HG02571 (cell line): Measurements from ENCODE around the gene SEPTIN1.

Source experiments
- ATAC-seq: cut with Tn5 transposase; IDR thresholded peaks from one replicate; pipeline ENCODE4 v1.9.1; 2021; ENCODE audit warnings: mild to moderate bottlenecking, moderate library complexity; ENCODE audit not compliant: unreplicated experiment

Gene SEPTIN1

DNA sequence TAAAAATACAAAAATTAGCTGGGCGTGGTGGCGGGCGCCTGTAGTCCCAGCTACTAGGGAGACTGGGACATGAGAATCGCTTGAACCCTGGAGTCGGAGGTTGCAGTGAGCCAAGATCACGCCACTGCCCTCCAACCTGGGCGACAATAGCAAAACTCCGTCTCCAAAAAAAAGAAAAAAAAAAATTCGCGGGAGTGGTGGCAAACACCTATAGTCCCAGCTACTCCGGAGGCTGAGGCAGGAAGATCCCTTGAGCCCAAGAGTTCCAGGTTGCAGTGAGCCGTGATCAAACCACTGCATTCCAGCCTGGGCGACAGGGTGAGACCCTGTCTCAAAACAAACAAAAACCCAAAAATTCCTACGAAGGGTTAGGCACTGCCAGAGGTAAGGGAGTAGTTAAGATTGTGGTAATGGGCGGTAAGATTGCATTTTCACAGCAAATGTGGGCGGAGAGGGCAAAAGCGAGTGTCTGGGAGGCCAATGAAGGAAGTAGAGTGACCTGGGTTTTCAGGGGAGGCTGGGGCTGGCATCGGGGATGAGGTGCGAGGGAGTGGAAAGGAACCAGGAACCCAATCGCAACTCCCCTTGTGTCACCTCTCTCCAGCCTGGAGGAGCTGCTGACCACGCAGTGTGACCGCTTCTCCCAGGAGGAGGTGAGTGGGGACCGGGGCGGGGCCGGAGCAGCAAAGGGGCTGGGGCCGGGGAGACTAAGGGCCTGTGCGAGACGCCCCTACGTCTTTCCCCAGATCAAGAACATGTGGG is 5.1 kb downstream of the SEPTIN1 start:
- ATAC-seq = no peak

GRCh38 chr16:30376461-30376902 is 5.9 kb downstream of the SEPTIN1 start:
- no peak for ATAC-seq

DNA sequence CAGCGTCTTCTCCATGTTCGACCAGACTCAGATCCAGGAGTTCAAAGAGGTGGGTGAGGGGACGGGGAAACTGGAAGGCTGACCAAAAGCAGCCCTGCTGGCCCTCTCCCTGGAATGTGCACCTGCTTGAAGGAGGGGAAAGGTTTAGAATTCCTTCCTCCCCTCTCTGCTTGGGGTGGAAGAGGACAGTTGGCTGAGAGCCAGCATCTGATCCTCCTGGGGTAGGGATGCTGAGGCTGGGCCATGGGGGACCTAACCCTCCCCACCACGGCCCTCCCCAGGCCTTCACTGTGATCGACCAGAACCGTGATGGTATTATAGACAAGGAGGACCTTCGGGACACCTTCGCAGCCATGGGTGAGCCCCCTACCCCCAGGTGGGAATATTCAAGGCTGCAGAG is 6.5 kb downstream of the SEPTIN1 start:
- ATAC-seq = no peak

DNA sequence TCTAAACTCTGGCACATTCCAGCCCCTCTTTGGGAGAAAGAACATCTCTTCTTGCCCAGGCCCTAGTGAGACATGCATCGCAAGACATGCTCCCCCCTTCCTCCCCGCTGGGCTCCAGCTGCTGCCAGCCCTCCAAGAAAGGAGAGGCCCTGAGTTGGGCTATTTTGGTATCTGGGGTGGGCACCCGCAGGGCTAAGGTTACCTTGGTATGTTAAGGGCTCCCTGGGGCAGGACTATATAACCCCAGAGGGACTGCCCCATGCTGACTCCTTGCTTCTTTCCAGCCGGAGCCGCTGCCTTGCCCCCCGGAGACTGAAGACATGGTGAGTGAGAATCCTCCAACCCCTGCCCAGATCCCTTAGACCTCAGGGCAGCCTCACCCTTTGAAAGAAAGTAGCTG is 7.8 kb downstream of the SEPTIN1 start, which contains the start of gene MYL11:
TSS of gene MYL11 (plus strand) at position 265 of the 400 bp plus-strand sequence. CDS start at position 321, 56 bp downstream.
- no peak for ATAC-seq

GRCh38 chr16:30372725-30373124 is 9.6 kb downstream of the SEPTIN1 start:
- ATAC-seq = no peak

DNA sequence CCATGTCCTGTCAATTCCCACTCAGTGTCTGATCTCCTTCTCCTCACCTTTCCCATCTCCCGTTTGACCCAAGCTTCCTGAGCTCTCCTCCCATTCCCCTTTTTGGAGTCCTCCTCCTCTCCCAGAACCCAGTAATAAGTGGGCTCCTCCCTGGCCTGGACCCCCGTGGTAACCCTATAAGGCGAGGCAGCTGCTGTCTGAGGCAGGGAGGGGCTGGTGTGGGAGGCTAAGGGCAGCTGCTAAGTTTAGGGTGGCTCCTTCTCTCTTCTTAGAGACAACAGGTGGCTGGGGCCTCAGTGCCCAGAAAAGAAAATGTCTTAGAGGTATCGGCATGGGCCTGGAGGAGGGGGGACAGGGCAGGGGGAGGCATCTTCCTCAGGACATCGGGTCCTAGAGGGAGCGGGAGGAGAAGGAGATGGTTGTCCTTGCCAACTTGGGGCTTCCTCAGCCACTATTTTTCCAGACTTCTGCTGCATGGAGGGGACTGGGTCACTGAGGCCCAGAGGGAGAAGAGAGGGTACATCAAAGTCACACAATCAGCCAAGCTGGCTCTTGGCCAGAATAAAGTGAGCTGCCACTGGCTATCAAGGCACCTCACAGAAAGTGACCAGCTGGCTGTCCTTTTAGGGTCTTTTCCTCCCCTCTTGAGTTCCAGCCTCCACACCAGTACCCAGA is 10.2 kb downstream of the SEPTIN1 start:
- ATAC-seq = no peak

DNA sequence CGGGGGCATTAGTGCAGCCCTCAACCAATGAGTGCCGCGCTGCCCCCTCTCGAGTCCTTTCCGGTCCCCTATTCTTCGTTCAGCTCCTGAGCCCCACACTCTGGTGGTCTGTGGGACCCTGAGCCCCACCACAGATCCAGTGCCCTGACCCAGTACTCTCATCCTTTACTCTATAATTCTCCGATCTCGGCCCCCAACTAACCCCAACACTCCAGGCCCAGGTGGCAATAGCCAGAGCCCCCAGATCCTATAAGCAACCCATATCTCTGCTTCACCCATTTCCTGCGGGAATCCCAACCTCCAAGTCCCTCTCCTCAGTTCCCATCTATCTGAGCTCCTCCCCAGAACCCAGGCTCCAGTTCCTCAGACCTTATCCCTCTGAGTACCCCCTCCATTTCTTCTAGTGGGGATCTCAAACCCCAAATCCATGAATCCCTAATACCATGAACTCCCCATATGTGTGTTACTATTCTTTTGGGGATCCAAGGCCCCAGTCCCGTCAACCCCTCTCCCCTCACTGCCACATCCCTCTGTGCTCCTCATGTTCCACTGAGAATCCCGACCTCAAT is 11.0 kb downstream of the SEPTIN1 start:
- ATAC-seq = no peak

- ATAC-seq = peak; percentile 74
Measured at GRCh38 chr16:30370456-30371247, 11.7 kb downstream of the SEPTIN1 start, which contains the start of gene TBC1D10B. TSS of gene TBC1D10B (minus strand) at chr16:30370494. CDS start at chr16:30370183, 311 bp downstream.

GRCh38 chr16:30369938-30370455 is 12.4 kb downstream of the SEPTIN1 start:
- ATAC-seq = peak; percentile 4

- ATAC-seq = no peak
Measured at GRCh38 chr16:30369091-30369937, 13.0 kb downstream of the SEPTIN1 start.

- ATAC-seq = no peak
Measured at GRCh38 chr16:30368792-30369090, 13.6 kb downstream of the SEPTIN1 start.

- ATAC-seq = no peak
Measured at GRCh38 chr16:30368122-30368791, 14.1 kb downstream of the SEPTIN1 start.

GRCh38 chr16:30367349-30368009 is 14.9 kb downstream of the SEPTIN1 start:
- no peak for ATAC-seq

DNA sequence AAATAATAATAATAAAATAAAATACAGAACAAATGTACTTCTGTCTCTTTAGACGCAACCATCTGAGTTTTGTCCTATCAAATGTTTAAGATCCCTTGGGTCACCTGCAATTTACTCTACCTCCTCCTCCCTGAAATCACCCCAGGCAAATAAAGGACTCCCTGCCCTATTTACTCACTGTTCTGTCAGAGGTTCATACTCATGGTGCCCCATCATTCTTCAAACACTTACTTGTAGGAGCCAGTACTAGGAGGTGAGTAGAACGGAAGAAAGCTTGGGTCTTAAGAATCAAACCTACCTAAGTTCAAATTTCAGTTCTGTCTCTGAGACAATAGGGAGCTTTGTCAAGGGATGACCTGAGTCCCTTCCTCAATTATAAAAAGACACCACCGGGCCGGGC is 15.8 kb downstream of the SEPTIN1 start:
- no peak for ATAC-seq

DNA sequence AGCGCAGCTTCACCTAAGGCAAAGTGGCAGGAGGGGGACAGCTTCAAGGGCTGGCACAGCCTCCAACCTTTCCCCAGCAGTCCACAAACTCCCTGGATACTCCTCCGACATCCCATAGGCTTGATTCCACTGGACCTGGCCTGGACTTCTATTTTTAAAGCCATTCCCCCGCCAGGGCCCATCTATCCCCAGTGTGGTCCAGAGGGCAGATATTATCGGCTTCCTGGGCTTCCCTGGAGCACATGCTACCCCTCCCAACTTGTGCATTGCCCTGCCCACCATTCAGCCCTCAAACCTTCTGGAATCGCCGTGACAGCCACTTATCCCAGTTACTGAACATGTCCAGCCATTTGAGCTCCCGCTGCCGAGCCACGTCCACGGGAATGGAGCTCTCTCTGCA is 17.2 kb downstream of the SEPTIN1 start:
- no peak for ATAC-seq

GRCh38 chr16:30361180-30361579 is 21.2 kb downstream of the SEPTIN1 start:
- no peak for ATAC-seq

DNA sequence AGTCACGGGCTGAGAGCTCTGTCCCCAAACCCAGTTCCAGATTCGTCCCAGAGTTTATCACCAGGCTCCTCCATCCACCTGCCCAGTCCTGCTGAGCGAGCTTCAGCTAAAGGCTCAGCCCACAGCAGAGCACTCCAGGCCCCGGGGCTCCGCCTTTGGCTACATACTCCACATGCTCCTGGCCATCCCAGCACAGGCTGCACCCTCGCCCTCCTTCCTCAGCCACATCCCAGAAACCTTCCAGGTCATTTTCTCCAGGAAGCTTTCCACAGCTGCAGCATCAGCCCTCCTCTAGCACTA is 22.5 kb downstream of the SEPTIN1 start:
- ATAC-seq = no peak

- ATAC-seq = no peak
Measured at GRCh38 chr16:30358990-30359870, 23.1 kb downstream of the SEPTIN1 start.
